Measurements from ENCODE around the gene MARCHF11.

MARCHF11 gene

GRCh38 chr5:16082053-16082452 lies 97.5 kb downstream of the MARCHF11 start:
- Histone ChIP-seq H3K27me3 (replicated peaks; ENCODE audit: control insufficient read depth, insufficient read depth, low read length) (no peaks in the 10 kb centered on the region), H3K4me3 (replicated peaks; ENCODE audit: low read depth, low read length) (no peak overlapping the region), H3K36me3 (ENCODE audit: control insufficient read depth, insufficient read depth, low read length) (no peaks in the 10 kb centered on the region)
- TF ChIP-seq CTCF (IDR thresholded peaks at IDR 0.05; ENCODE audit: insufficient read depth, low read length, poor library complexity, severe bottlenecking) = no peak
- no peak for DNase-seq (ENCODE audit: extremely low read depth, insufficient read length)

- TF ChIP-seq CTCF (IDR thresholded peaks at IDR 0.05; ENCODE audit: insufficient read depth, low read length, poor library complexity, severe bottlenecking) = no peak
- Histone ChIP-seq H3K4me3 (replicated peaks; ENCODE audit: low read depth, low read length) (no peak overlapping the region), H3K27me3 (replicated peaks; ENCODE audit: control insufficient read depth, insufficient read depth, low read length) (no peaks in the 10 kb centered on the region), H3K36me3 (ENCODE audit: control insufficient read depth, insufficient read depth, low read length) (no peaks in the 10 kb centered on the region)
- no peak for DNase-seq (ENCODE audit: extremely low read depth, insufficient read length)
These were observed 98.1 kb downstream of the MARCHF11 start for GRCh38 chr5:16081376-16081955.

- DNase-seq (ENCODE audit: extremely low read depth, insufficient read length) = no peak
- TF ChIP-seq CTCF (IDR thresholded peaks at IDR 0.05; ENCODE audit: insufficient read depth, low read length, poor library complexity, severe bottlenecking) = no peak
- Histone ChIP-seq H3K36me3 (ENCODE audit: control insufficient read depth, insufficient read depth, low read length) (no peaks in the 10 kb centered on the region), H3K4me3 (replicated peaks; ENCODE audit: low read depth, low read length) (no peak overlapping the region), H3K27me3 (replicated peaks; ENCODE audit: control insufficient read depth, insufficient read depth, low read length) (no peaks in the 10 kb centered on the region)
These were observed 102.9 kb downstream of the MARCHF11 start for GRCh38 chr5:16076657-16077056.

- Histone ChIP-seq H3K27me3 (replicated peaks; ENCODE audit: control insufficient read depth, insufficient read depth, low read length) (no peaks in the 10 kb centered on the region), H3K4me3 (replicated peaks; ENCODE audit: low read depth, low read length) (no peak overlapping the region), H3K36me3 (ENCODE audit: control insufficient read depth, insufficient read depth, low read length) (no peaks in the 10 kb centered on the region)
- no peak for TF ChIP-seq CTCF (IDR thresholded peaks at IDR 0.05; ENCODE audit: insufficient read depth, low read length, poor library complexity, severe bottlenecking)
- no peak for DNase-seq (ENCODE audit: extremely low read depth, insufficient read length)
These were observed 105.2 kb downstream of the MARCHF11 start for GRCh38 chr5:16074358-16074757.

- no peak for DNase-seq (ENCODE audit: extremely low read depth, insufficient read length)
- no peak overlapping the region for H3K4me3 ChIP-seq (replicated peaks; ENCODE audit: low read depth, low read length)
These were observed 107.0 kb downstream of the MARCHF11 start for GRCh38 chr5:16072616-16073015.

More at GRCh38 chr5:16072616-16073015, 107.0 kb downstream of the MARCHF11 start:
- TF ChIP-seq CTCF (IDR thresholded peaks at IDR 0.05; ENCODE audit: insufficient read depth, low read length, poor library complexity, severe bottlenecking) = no peak
- Histone ChIP-seq H3K36me3 (ENCODE audit: control insufficient read depth, insufficient read depth, low read length) (no peaks in the 10 kb centered on the region), H3K27me3 (replicated peaks; ENCODE audit: control insufficient read depth, insufficient read depth, low read length) (no peaks in the 10 kb centered on the region)

Measured in GM06990 (cell line).